HG03159 (cell line): Measurements from ENCODE around the gene SRPK2.
"Not testable (repeated sequence)": the region's sequence is repeated elsewhere in the genome, so short reads cannot be mapped to it uniquely, and the experiment has no call there.

ENCODE experiments used
- ATAC-seq: cut with Tn5 transposase; IDR thresholded peaks from one replicate; pipeline ENCODE4 v1.9.1; 2021; ENCODE audit warnings: mild to moderate bottlenecking, moderate library complexity; ENCODE audit not compliant: unreplicated experiment

The SRPK2 gene

DNA sequence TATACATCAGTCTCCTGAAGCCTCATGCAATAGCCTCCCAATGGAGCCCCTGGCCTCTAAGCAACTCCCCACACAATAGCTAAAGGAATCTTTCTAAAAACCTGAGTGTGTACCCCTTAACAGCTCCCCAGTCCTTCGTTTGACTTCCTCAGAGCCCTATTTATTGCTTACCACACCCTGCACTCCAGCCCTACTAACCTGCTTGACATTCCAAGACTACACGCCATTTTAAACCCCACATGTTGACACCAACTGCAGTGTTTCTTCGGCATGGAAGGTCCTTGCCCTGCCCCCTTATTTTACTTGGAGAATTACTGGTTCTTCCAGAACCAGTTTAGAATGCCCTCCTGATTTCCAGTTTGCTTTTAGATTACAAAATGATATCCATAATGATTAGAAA, 10.8 kb downstream of the SRPK2 start:
- ATAC-seq, result no peak

DNA sequence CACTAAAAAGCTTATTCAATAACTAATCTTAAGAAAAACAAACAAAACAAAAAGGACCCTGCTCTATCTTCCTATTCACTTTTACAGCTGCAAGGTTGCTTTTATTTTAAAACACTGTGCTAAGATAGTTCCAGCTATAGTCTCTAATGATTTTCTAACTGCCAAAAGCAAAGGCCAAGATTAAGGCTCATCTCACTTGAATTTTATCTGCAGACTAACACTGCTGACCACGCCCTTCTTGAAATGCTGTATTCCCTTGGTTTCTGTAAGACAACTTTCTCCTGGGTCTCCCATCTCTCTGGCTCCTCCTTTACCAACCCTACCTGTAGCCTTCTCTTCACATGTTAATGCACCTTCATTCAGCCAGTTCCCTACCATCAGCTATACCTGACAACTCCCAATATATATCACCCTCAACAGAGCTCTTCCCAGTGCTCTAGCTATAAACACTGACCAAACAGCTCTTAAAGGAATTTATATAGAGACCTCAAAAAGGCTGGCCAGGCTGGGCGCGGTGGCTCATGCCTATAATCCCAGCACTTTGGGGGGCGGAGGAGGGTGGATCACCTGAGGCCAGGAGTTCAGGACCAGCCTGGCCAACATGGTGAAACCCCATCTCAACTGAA, 11.7 kb downstream of the SRPK2 start:
- no peak for ATAC-seq

DNA sequence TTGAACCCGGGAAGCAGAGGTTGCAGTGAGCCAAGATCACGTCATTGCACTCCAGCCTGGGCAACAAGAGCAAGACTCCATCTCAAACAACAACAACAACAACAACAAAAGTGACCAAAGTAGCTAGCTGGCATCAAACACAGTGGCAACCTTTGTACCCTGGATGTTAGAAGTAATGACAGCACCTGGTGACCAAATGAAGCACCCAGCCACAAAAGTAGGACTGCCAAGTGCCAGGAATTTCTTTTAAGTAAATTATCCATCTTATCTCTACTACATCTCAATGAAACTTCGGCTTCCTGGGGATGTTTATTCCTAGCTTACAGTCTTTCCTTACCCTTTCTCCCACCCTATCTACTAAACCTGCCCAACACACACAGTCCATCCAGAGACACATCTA, 18.8 kb downstream of the SRPK2 start:
- ATAC-seq, result no peak

DNA sequence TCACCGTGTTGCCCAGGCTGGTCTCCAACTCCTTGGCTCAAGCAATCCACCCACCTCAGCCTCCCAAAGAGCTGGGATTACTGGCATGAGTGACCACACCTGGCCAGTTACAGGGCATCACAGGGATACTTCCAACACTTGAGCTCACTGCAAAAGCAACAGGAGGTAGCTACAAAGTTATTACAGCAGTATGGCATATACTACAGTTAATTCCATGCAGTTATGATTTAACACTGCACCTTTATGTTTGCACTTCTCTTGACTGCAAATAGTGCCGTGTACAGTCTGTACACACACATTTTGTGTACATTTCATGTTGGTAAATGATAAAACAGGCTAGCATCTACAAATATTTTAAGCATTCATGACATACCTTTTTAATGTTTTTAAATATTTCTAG, 21.3 kb downstream of the SRPK2 start:
- ATAC-seq, result no peak

DNA sequence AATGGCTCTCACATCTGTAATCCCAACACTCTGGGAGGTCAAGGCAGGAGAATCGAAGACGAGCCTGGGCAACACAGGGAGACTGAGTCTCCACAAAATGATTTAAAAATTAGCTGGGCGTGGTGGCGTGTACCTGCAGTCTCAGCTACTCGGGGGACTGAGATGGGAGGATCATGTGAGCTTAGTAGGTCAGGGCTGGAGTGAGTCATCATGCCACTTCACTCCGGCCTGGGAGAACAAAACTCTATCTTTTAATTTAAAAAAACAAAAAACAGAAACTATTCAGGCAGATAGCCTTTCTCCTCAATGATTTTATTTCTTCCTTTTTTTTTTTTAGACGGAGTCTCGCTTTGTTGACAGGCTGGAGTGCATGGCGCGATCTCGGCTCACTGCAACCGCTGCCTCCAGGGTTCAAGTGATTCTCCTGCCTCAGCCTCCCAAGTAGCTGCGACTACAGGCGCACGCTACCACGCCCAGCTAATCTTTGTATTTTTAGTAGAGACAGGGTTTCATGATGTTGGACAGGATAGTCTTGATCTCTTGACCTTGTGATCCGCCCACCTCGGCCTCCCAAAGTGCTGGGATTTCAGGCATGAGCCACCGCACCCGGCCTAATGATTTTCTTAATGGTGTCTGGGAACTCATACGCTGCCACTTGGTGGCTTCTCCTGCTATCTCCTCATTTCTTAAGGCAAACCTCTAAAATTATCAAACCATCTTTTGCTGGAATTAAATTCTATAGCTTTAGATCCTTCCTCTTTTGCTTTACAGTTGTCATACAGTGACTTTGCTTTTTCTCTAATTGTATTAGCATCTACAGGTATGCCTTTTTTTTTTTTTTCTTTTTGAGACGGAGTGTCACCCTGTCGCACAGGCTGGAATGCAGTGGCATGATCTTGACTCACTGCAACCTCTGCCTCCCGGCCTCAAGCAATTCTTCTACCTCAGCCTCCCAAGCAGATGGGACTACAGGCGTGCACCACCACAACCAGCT, 22.9 kb downstream of the SRPK2 start:
- ATAC-seq, result no peak

GRCh38 chr7:105364684-105365083, 24.0 kb downstream of the SRPK2 start:
- ATAC-seq, result no peak

- ATAC-seq, result not testable (repeated sequence)
These were observed 25.1 kb downstream of the SRPK2 start for GRCh38 chr7:105363657-105364056.

DNA sequence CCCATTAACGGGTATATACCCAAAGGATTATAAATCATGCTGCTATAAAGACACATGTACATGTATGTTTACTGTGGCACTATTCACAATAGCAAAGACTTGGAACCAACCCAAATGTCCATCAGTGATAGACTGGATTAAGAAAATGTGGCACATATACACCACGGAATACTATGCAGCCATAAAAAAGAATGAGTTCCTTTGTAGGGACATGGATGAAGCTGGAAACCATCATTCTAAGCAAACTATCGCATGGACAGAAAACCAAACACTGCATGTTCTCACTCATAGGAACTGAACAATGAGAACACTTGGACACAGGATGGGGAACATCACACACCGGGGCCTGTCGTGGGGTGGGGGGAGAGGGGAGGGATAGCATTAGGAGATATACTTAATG, 26.0 kb downstream of the SRPK2 start:
- not testable (repeated sequence) for ATAC-seq

DNA sequence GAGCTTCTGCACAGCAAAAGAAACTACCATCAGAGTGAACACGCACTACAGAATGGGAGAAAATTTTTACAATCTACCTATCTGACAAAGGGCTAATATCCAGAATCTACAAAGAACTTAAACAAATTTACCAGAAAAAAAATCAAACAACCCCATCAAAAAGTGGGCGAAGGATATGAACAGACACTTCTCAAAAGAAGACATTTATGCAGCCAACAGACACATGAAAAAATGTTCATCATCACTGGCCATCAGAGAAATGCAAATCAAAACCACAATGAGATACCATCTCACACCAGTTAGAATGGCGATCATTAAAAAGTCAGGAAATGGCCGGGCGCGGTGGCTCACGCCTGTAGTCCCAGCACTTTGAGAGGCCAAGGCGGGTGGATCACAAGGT, 26.7 kb downstream of the SRPK2 start:
- not testable (repeated sequence) for ATAC-seq

- not testable (repeated sequence) for ATAC-seq
These were observed 28.6 kb downstream of the SRPK2 start for GRCh38 chr7:105360149-105360548.

- no peak for ATAC-seq
These were observed 33.0 kb downstream of the SRPK2 start for GRCh38 chr7:105355701-105356100.

GRCh38 chr7:105354383-105354782, 34.3 kb downstream of the SRPK2 start:
- ATAC-seq, result no peak

GRCh38 chr7:105353752-105354328, 34.9 kb downstream of the SRPK2 start:
- ATAC-seq, result no peak

- ATAC-seq, result no peak
These were observed 35.6 kb downstream of the SRPK2 start for GRCh38 chr7:105352901-105353668.

DNA sequence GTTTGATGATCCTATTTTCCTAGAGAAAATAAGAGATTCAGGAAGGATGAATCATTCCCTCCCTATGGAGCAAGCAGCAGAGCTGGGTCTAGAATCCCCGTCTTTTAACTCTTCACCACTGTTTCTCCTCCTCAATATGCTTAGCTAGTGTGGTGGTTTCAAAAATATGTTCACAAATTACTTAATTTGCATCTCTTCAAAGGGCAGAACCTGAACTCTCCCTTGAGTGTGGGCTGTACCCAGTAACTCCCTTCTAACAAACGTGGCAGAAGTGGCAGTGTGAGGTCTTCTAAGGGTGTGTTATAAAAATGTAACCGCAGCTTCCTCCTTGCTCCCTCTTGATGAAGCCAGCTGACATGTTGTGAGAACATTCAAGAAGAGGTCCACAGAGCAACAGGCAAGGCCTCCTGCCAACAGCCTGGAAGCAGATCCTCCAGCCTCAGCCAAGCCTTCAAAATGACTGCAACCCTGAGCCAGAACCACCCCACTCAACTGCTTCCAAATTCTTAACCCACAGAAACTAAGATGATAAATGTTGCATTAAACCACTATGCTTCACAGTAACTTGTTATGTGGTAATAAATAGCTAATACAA, 36.6 kb downstream of the SRPK2 start:
- ATAC-seq, result peak; percentile 90

GRCh38 chr7:105350906-105351305, 37.8 kb downstream of the SRPK2 start:
- ATAC-seq, result no peak

- ATAC-seq, result not testable (repeated sequence)
These were observed 40.5 kb downstream of the SRPK2 start for GRCh38 chr7:105348177-105348576.

DNA sequence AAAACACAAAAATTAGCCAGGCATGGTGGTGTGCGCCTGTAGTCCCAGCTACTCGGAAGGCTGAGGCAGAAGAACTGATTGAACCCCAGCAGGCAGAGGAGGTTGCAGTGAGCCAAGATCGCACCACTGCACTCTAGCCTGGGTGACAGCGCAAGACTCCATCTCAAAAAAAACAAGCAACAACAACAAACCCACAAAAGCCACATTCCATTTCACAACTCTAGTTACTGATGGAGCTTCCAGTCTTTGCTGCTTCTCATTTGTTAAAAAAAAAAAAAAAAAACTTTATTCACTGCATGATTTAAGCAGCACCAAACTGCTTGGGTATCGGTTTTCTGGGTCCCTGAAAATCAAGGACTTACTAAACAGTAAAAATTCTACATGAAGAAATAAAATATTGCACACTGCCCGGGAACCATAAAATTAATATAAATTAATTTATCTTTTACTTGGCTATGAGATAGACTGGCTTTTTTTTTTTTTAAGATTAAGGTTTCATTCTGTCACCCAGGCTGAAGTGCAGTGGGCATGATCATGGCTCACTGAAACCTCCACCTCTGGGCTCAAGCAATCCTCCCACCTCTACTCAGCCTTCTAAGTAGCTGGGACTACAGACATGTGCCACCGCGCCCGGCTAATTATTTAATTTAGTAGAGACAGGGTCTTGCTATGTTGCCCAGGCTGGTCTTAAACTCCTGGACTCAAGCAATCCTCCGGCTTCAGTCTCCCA, 42.0 kb downstream of the SRPK2 start:
- ATAC-seq, result no peak

GRCh38 chr7:105346138-105346537, 42.6 kb downstream of the SRPK2 start:
- ATAC-seq, result no peak

- no peak for ATAC-seq
These were observed 43.0 kb downstream of the SRPK2 start for GRCh38 chr7:105345725-105346124.
